ENCODE results near the gene HIKESHI. TPM values are rescaled to one million over a fixed set of nuclear protein-coding genes. Genes with fewer than 3 reads are reported as not detected.

The HIKESHI gene
- total RNA-seq, 2 donors from 2014 or later = 67.5 to 76.3 TPM

GRCh38 chr11:86262387-86262786 lies 39.7 kb upstream of the HIKESHI start:
- no peaks in the 10 kb centered on the region for H3K27me3 ChIP-seq (ENCODE audit: control insufficient read depth, insufficient read depth, low read length, poor library complexity, severe bottlenecking)
- H3K4me3 Mint-ChIP-seq = no peak overlapping the region
- no peak overlapping the region for H3K27ac Mint-ChIP-seq
- H3K4me1 ChIP-seq (ENCODE audit: control insufficient read depth, insufficient read depth, low read length) = no peaks in the 10 kb centered on the region
- no peak overlapping the region for H3K9ac ChIP-seq (ENCODE audit: extremely low read depth, low read length, poor library complexity, severe bottlenecking)
- peaks cover 2% of the 10 kb centered on the region for H3K9me3 Mint-ChIP-seq
- peaks cover 2% of the 10 kb centered on the region for H3K4me1 Mint-ChIP-seq
- peaks cover 45% of the 10 kb centered on the region for H3K36me3 Mint-ChIP-seq (ENCODE audit: low read depth)
- WGBS, 2 experiments (ENCODE audit: insufficient coverage in 1 of 2, insufficient read length in 1 of 2) = 92 to 95% methylated on average over 2 to 6 of the region's 6 CpGs
- peaks cover 61% of the 10 kb centered on the region for H3K36me3 ChIP-seq (ENCODE audit: control insufficient read depth, insufficient read depth, low read length)
- H3K4me3 ChIP-seq (ENCODE audit: low read length) = no peak overlapping the region
- TF ChIP-seq CTCF (conservative IDR thresholded peaks at IDR 0.05) = no peak
- no peak overlapping the region for H3K27ac ChIP-seq (ENCODE audit: low read depth, low read length)
- no peaks in the 10 kb centered on the region for H3K27me3 Mint-ChIP-seq (ENCODE audit: insufficient read depth)
- no peak for DNase-seq
- peaks cover 9% of the 10 kb centered on the region for H3K9me3 ChIP-seq (ENCODE audit: control insufficient read depth, low read length)

DNA sequence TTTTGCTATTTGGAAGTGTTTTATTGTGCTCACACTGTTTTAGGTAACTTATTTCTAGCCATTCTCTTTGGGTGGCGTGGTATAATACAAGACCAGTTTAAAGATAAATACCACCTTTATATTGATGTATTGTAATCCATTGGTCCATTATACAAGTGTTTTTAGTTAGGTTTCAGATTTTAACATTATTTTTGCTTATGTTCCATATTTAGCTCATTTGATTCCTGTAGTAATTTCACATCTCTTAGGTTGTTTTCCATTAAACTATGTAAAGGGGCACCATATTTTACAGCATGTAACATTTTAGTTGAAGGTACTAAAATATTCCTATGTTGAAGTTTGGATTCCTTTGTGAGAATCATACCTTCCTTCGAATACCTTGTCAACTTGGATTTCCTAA lies 37.4 kb upstream of the HIKESHI start:
- Histone ChIP-seq H3K4me1 (ENCODE audit: control insufficient read depth, insufficient read depth, low read length) (no peaks in the 10 kb centered on the region), H3K4me3 (ENCODE audit: low read length) (no peak overlapping the region), H3K9me3 (ENCODE audit: control insufficient read depth, low read length) (peaks cover 9% of the 10 kb centered on the region), H3K36me3 (ENCODE audit: control insufficient read depth, insufficient read depth, low read length) (peaks cover 67% of the 10 kb centered on the region), H3K9ac (ENCODE audit: extremely low read depth, low read length, poor library complexity, severe bottlenecking) (no peak overlapping the region), H3K27me3 (ENCODE audit: control insufficient read depth, insufficient read depth, low read length, poor library complexity, severe bottlenecking) (no peaks in the 10 kb centered on the region), H3K27ac (ENCODE audit: low read depth, low read length) (no peak overlapping the region)
- Mint-ChIP-seq H3K36me3 (ENCODE audit: low read depth) (peaks cover 46% of the 10 kb centered on the region), H3K27ac (no peak overlapping the region), H3K4me1 (peaks cover 2% of the 10 kb centered on the region), H3K27me3 (ENCODE audit: insufficient read depth) (no peaks in the 10 kb centered on the region), H3K4me3 (no peak overlapping the region), H3K9me3 (peaks cover 2% of the 10 kb centered on the region)
- TF ChIP-seq CTCF (conservative IDR thresholded peaks at IDR 0.05) = no peak
- no peak for DNase-seq
- WGBS, 2 experiments (ENCODE audit: insufficient coverage in 1 of 2, insufficient read length in 1 of 2) = 96 to 100% methylated on average over 1 of the region's 2 CpGs

GRCh38 chr11:86265194-86265593 lies 36.8 kb upstream of the HIKESHI start:
- H3K36me3 ChIP-seq (ENCODE audit: control insufficient read depth, insufficient read depth, low read length) = peaks cover 73% of the 10 kb centered on the region
- Mint-ChIP-seq H3K9me3 (peaks cover 2% of the 10 kb centered on the region), H3K4me1 (peaks cover 2% of the 10 kb centered on the region), H3K36me3 (ENCODE audit: low read depth) (peaks cover 46% of the 10 kb centered on the region), H3K27me3 (ENCODE audit: insufficient read depth) (no peaks in the 10 kb centered on the region), H3K4me3 (no peak overlapping the region), H3K27ac (no peak overlapping the region)
- no peak for DNase-seq
- no peak overlapping the region for H3K9ac ChIP-seq (ENCODE audit: extremely low read depth, low read length, poor library complexity, severe bottlenecking)
- H3K27me3 ChIP-seq (ENCODE audit: control insufficient read depth, insufficient read depth, low read length, poor library complexity, severe bottlenecking) = no peaks in the 10 kb centered on the region
- TF ChIP-seq CTCF (conservative IDR thresholded peaks at IDR 0.05) = no peak
- no peak overlapping the region for H3K4me3 ChIP-seq (ENCODE audit: low read length)
- H3K4me1 ChIP-seq (ENCODE audit: control insufficient read depth, insufficient read depth, low read length) = no peaks in the 10 kb centered on the region
- H3K9me3 ChIP-seq (ENCODE audit: control insufficient read depth, low read length) = peaks cover 9% of the 10 kb centered on the region
- no peak overlapping the region for H3K27ac ChIP-seq (ENCODE audit: low read depth, low read length)

Measured in endodermal cell (in vitro differentiated cells).